ENCODE data around the gene HSD17B12. TPM values are rescaled to one million over a fixed set of nuclear protein-coding genes. Genes with fewer than 3 reads are reported as not detected.

HSD17B12 gene
- total RNA-seq, 1 donor: 122 TPM

GRCh38 chr11:43872995-43873394, 192.5 kb downstream of the HSD17B12 start:
- Histone ChIP-seq H3K4me3 (ENCODE audit: insufficient read depth, low read length) (no peak overlapping the region), H3K36me3 (ENCODE audit: insufficient read depth, low read length) (no peaks in the 10 kb centered on the region), H2AFZ (ENCODE audit: low read length) (no peak overlapping the region), H3K9me3 (ENCODE audit: low read depth, low read length) (no peaks in the 10 kb centered on the region), H3K27ac (ENCODE audit: low read depth, low read length) (no peak overlapping the region), H3K4me1 (ENCODE audit: insufficient read depth, low read length) (peaks cover 10% of the 10 kb centered on the region), H3K4me2 (ENCODE audit: insufficient read depth, low read length) (no peak overlapping the region), H4K20me1 (ENCODE audit: insufficient read depth, low read length) (no peaks in the 10 kb centered on the region), H3K79me2 (ENCODE audit: insufficient read depth, low read length) (no peaks in the 10 kb centered on the region), H3K27me3 (ENCODE audit: insufficient read depth, low read length) (peaks cover 26% of the 10 kb centered on the region)
- no peak for DNase-seq (ENCODE audit: insufficient read length, low spot score, missing footprints)
- no peak for TF ChIP-seq CTCF (IDR thresholded peaks at IDR 0.05; ENCODE audit: extremely low read depth, low read depth, low read length)

GRCh38 chr11:43874078-43874477, 193.5 kb downstream of the HSD17B12 start:
- H2AFZ ChIP-seq (ENCODE audit: low read length): no peak overlapping the region
- peaks cover 26% of the 10 kb centered on the region for H3K27me3 ChIP-seq (ENCODE audit: insufficient read depth, low read length)
- no peak overlapping the region for H3K4me2 ChIP-seq (ENCODE audit: insufficient read depth, low read length)
- H3K79me2 ChIP-seq (ENCODE audit: insufficient read depth, low read length): no peaks in the 10 kb centered on the region
- H3K36me3 ChIP-seq (ENCODE audit: insufficient read depth, low read length): no peaks in the 10 kb centered on the region
- H3K9me3 ChIP-seq (ENCODE audit: low read depth, low read length): no peaks in the 10 kb centered on the region
- no peak overlapping the region for H3K27ac ChIP-seq (ENCODE audit: low read depth, low read length)
- TF ChIP-seq CTCF (IDR thresholded peaks at IDR 0.05; ENCODE audit: extremely low read depth, low read depth, low read length): no peak
- H4K20me1 ChIP-seq (ENCODE audit: insufficient read depth, low read length): no peaks in the 10 kb centered on the region
- H3K4me1 ChIP-seq (ENCODE audit: insufficient read depth, low read length): peaks cover 4% of the 10 kb centered on the region
- DNase-seq (ENCODE audit: insufficient read length, low spot score, missing footprints): no peak
- no peak overlapping the region for H3K4me3 ChIP-seq (ENCODE audit: insufficient read depth, low read length)

GRCh38 chr11:43874738-43875137, 194.2 kb downstream of the HSD17B12 start:
- H3K27me3 ChIP-seq (ENCODE audit: insufficient read depth, low read length): peaks cover 26% of the 10 kb centered on the region
- H3K4me2 ChIP-seq (ENCODE audit: insufficient read depth, low read length): no peak overlapping the region
- H3K36me3 ChIP-seq (ENCODE audit: insufficient read depth, low read length): no peaks in the 10 kb centered on the region
- no peak overlapping the region for H3K4me3 ChIP-seq (ENCODE audit: insufficient read depth, low read length)
- H3K9me3 ChIP-seq (ENCODE audit: low read depth, low read length): no peaks in the 10 kb centered on the region
- H2AFZ ChIP-seq (ENCODE audit: low read length): no peak overlapping the region
- no peaks in the 10 kb centered on the region for H3K4me1 ChIP-seq (ENCODE audit: insufficient read depth, low read length)
- H3K27ac ChIP-seq (ENCODE audit: low read depth, low read length): no peak overlapping the region
- TF ChIP-seq CTCF (IDR thresholded peaks at IDR 0.05; ENCODE audit: extremely low read depth, low read depth, low read length): no peak
- H4K20me1 ChIP-seq (ENCODE audit: insufficient read depth, low read length): no peaks in the 10 kb centered on the region
- H3K79me2 ChIP-seq (ENCODE audit: insufficient read depth, low read length): no peaks in the 10 kb centered on the region
- DNase-seq (ENCODE audit: insufficient read length, low spot score, missing footprints): no peak

GRCh38 chr11:43879789-43880639, 199.5 kb downstream of the HSD17B12 start:
- peaks cover 25% of the 10 kb centered on the region for H3K36me3 ChIP-seq (ENCODE audit: insufficient read depth, low read length)
- no peaks in the 10 kb centered on the region for H3K27me3 ChIP-seq (ENCODE audit: insufficient read depth, low read length)
- H3K9me3 ChIP-seq (ENCODE audit: low read depth, low read length): no peaks in the 10 kb centered on the region
- H3K27ac ChIP-seq (ENCODE audit: low read depth, low read length): peak overlapping the region; percentile 76
- peaks cover 16% of the 10 kb centered on the region for H3K4me1 ChIP-seq (ENCODE audit: insufficient read depth, low read length)
- no peak for DNase-seq (ENCODE audit: insufficient read length, low spot score, missing footprints)
- H3K4me3 ChIP-seq (ENCODE audit: insufficient read depth, low read length): peak overlapping the region; percentile 98
- H3K4me2 ChIP-seq (ENCODE audit: insufficient read depth, low read length): peak overlapping the region; percentile 100
- H3K79me2 ChIP-seq (ENCODE audit: insufficient read depth, low read length): peaks cover 17% of the 10 kb centered on the region
- no peak for TF ChIP-seq CTCF (IDR thresholded peaks at IDR 0.05; ENCODE audit: extremely low read depth, low read depth, low read length)
- no peaks in the 10 kb centered on the region for H4K20me1 ChIP-seq (ENCODE audit: insufficient read depth, low read length)
- peak overlapping the region; percentile 100 for H2AFZ ChIP-seq (ENCODE audit: low read length)

Data from osteoblast (primary cell).